HEK293 (cell line): ENCODE data around the gene RAD50.

Source experiments
- ZBTB7A ChIP-seq: fragments of 450-650 bp; formaldehyde crosslinking; IDR thresholded peaks from 2 replicates; pipeline ENCODE4 v1.5.1; 2016; ENCODE audit warnings: low read depth, missing biosample characterization, missing genetic modification characterization
- ZNF335 ChIP-seq: fragments of 450-650 bp; formaldehyde crosslinking; conservative IDR thresholded peaks from 2 replicates; pipeline ENCODE4 v1.5.1; 2016; ENCODE audit warnings: missing biosample characterization, missing genetic modification characterization
- TF ChIP-seq, protein P1 (sequence below): fragments of 450-650 bp; formaldehyde crosslinking; IDR thresholded peaks from 2 replicates; pipeline ENCODE4 v1.5.1; 2017; ENCODE audit warnings: missing biosample characterization, missing genetic modification characterization

DNA sequence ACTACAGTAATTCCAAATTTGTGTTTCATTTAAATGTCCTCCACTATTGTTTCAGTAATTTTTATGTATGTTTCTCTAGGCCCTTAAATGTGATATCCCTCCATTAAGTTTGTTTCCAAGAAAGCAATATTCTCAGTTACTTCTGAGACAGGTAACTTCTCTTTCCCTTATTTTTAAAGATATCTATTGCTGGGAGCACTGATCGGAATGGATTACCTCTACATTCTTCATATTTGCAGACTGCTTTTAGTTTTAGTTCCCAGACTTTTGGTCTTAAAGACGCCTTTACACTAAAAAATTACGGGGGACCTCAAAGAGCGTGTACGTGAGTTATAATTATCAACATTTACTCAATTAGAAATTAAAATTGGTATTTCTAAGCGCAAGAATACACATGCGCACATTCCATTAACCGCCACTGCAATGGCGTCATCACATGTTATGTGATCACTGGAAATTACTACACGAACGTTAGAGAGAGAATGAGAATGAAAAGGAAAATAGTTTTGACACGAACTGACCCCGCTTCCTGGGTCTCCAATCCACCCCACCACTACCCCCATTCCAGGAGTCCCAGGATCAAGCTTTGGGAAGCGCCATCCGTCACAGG, 519 bp upstream of the RAD50 start:
- TF ChIP-seq ZNF335 (tag by site-specific recombination) (no peak), ZBTB7A (tag by site-specific recombination) (no peak; the same call in 1 of the 2 replicates)
- TF ChIP-seq, protein P1, sequence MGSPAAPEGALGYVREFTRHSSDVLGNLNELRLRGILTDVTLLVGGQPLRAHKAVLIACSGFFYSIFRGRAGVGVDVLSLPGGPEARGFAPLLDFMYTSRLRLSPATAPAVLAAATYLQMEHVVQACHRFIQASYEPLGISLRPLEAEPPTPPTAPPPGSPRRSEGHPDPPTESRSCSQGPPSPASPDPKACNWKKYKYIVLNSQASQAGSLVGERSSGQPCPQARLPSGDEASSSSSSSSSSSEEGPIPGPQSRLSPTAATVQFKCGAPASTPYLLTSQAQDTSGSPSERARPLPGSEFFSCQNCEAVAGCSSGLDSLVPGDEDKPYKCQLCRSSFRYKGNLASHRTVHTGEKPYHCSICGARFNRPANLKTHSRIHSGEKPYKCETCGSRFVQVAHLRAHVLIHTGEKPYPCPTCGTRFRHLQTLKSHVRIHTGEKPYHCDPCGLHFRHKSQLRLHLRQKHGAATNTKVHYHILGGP = no peak
